Measurements from ENCODE around the gene LRPAP1.
"Not testable (repeated sequence)": the region's sequence is repeated elsewhere in the genome, so short reads cannot be mapped to it uniquely, and the experiment has no call there.

DNA sequence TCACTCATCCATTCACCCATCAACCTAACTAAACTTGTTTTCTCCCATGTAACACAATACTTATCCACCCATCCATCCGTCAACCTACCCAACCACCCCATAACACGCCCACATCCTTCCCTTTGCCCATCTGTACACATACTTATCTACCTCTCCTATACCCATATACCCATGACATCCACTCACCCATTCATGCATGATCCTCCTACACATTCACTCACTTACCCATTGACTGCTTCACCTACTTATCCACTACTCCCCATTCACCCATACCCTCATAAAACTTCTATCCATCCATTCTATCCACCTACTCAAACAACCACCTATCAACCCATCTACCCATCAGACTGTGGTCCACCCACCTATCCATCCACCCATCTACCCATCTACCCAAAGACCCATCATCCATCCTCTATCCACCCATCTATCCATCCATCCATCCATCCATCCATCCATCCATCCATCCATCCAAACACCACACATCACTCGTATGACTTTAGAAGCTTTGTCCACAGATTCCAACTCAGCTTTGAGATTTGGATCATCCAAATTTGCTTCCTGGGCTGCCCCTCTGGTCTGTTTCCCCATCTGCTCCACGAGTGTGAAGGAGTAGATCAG, 46.4 kb upstream of the LRPAP1 start:
- TF ChIP-seq, protein P1, sequence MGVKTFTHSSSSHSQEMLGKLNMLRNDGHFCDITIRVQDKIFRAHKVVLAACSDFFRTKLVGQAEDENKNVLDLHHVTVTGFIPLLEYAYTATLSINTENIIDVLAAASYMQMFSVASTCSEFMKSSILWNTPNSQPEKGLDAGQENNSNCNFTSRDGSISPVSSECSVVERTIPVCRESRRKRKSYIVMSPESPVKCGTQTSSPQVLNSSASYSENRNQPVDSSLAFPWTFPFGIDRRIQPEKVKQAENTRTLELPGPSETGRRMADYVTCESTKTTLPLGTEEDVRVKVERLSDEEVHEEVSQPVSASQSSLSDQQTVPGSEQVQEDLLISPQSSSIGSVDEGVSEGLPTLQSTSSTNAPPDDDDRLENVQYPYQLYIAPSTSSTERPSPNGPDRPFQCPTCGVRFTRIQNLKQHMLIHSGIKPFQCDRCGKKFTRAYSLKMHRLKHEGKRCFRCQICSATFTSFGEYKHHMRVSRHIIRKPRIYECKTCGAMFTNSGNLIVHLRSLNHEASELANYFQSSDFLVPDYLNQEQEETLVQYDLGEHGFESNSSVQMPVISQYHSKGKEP (tag by site-specific recombination; IDR thresholded peaks at IDR 0.05): not testable (repeated sequence)
- TF ChIP-seq, protein P2, sequence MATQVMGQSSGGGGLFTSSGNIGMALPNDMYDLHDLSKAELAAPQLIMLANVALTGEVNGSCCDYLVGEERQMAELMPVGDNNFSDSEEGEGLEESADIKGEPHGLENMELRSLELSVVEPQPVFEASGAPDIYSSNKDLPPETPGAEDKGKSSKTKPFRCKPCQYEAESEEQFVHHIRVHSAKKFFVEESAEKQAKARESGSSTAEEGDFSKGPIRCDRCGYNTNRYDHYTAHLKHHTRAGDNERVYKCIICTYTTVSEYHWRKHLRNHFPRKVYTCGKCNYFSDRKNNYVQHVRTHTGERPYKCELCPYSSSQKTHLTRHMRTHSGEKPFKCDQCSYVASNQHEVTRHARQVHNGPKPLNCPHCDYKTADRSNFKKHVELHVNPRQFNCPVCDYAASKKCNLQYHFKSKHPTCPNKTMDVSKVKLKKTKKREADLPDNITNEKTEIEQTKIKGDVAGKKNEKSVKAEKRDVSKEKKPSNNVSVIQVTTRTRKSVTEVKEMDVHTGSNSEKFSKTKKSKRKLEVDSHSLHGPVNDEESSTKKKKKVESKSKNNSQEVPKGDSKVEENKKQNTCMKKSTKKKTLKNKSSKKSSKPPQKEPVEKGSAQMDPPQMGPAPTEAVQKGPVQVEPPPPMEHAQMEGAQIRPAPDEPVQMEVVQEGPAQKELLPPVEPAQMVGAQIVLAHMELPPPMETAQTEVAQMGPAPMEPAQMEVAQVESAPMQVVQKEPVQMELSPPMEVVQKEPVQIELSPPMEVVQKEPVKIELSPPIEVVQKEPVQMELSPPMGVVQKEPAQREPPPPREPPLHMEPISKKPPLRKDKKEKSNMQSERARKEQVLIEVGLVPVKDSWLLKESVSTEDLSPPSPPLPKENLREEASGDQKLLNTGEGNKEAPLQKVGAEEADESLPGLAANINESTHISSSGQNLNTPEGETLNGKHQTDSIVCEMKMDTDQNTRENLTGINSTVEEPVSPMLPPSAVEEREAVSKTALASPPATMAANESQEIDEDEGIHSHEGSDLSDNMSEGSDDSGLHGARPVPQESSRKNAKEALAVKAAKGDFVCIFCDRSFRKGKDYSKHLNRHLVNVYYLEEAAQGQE (tag by site-specific recombination; IDR thresholded peaks at IDR 0.05): not testable (repeated sequence)
- TF ChIP-seq, protein P3, sequence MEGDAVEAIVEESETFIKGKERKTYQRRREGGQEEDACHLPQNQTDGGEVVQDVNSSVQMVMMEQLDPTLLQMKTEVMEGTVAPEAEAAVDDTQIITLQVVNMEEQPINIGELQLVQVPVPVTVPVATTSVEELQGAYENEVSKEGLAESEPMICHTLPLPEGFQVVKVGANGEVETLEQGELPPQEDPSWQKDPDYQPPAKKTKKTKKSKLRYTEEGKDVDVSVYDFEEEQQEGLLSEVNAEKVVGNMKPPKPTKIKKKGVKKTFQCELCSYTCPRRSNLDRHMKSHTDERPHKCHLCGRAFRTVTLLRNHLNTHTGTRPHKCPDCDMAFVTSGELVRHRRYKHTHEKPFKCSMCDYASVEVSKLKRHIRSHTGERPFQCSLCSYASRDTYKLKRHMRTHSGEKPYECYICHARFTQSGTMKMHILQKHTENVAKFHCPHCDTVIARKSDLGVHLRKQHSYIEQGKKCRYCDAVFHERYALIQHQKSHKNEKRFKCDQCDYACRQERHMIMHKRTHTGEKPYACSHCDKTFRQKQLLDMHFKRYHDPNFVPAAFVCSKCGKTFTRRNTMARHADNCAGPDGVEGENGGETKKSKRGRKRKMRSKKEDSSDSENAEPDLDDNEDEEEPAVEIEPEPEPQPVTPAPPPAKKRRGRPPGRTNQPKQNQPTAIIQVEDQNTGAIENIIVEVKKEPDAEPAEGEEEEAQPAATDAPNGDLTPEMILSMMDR (tag by site-specific recombination; IDR thresholded peaks at IDR 0.05): not testable (repeated sequence)
- not testable (repeated sequence) for TF ChIP-seq ZNF423, ZBTB21, ZSCAN23, YY1 (tag by site-specific recombination; IDR thresholded peaks at IDR 0.05)

Measured in HEK293 (cell line).